GM18868 (cell line): ENCODE results near the gene TP73.

Experiments
- ATAC-seq: cut with Tn5 transposase; IDR thresholded peaks from one replicate; pipeline ENCODE4 v1.9.1; 2021; ENCODE audit warnings: mild to moderate bottlenecking, moderate library complexity; ENCODE audit not compliant: unreplicated experiment

TP73 gene

DNA sequence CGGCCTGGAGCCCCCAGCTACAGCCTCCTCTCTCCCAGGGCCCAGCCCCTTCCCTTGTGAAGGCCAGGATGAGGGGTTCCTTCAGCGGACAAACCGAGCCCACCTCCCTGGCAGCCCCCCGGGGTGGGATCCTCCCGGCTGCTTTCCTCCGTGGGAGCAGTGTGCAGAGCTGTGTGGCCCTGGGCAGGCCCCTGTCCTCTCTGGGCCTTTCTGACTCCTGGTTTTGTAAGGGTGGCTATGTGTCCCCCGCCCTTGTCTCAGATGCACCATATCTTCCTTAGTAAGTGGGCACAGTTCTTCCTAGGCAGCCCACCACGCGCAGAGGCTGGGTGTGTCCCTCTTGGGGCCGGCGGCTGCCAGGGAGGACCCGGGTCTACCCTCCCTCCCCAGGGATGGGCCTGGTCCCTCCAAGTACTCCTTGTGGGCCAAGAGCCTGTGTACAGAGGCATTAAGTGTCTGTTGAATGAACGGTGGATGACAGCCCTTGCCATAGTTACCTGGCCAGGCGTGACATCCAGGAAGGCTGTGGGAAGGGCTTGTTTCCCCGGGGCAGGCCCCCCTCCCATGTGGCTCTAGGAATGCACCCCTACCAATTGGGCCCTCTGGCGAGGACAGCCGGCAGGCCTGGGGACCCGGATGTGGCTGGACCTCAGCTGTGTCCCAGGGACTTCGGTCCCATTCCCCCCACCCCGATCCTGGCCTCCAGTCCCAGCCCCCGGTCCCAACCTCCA is 124.1 kb downstream of the TP73 start:
- no peak for ATAC-seq

DNA sequence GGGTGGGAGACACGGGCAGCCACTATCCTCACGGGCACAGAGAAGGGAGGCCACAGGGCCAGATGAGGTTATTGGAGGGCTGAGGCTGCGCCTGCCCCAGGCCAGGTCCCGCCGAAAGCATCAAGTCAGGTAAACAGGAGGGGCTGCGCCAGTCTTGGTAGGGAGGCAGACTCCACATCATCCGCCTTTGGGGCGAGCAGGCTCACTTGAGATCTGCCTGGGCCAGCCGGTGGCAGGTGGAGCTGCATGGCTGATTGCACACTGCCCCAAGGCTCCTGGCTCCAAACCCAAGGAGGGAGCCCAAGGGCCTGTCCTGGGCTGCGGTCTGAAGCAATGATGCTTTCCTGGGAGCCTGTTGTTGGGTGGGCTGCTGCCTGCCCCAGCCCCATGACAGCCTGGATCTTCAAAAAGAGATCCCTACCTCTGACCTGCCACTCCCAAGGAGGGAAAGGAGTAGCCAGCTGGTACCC is 124.8 kb downstream of the TP73 start:
- no peak for ATAC-seq

DNA sequence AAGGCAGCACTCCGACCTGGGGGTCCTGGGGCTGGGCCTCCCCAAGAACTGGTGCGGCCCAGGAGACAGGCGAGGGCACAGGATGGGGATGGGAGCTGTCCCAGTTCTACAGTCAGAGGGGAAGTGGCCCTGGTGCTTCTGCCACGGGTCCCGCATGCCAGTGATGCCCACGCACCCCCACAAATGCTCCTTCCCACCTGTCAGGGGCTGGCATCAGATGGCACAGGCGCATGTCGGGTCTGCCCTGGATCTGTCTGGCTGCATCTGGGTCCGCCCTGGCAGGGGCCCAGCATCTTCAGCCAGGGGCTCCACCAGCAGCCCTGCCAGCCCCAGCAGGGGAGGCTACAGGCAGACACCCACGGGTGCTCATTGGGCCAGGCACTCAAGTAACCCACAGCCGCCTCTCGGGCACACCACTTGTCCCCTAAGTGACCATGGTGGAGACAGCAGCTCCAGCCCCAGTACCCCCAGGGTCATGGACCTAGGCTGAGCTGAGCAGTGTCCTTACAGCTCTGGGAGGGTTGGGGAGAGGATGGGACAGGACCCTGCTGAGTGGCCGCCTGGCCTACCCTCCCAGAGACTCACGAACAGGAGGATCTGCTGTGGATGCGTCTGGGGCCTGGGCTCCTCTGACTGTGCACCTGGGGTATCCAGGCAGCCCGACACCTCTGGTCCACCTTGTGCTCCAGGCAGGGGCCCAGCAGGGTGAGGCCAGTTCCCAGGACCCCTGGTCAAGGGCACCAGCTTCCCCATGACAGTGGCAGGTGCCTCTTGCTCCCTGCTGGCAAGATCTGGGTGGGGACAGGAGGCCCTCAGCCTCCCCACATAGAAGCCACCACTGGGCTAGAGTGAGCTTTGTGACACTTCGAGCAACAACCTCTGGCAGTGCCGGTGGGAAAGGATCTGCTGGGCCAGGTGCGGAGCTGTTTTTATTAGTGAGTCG is 125.6 kb downstream of the TP73 start:
- ATAC-seq, result no peak

DNA sequence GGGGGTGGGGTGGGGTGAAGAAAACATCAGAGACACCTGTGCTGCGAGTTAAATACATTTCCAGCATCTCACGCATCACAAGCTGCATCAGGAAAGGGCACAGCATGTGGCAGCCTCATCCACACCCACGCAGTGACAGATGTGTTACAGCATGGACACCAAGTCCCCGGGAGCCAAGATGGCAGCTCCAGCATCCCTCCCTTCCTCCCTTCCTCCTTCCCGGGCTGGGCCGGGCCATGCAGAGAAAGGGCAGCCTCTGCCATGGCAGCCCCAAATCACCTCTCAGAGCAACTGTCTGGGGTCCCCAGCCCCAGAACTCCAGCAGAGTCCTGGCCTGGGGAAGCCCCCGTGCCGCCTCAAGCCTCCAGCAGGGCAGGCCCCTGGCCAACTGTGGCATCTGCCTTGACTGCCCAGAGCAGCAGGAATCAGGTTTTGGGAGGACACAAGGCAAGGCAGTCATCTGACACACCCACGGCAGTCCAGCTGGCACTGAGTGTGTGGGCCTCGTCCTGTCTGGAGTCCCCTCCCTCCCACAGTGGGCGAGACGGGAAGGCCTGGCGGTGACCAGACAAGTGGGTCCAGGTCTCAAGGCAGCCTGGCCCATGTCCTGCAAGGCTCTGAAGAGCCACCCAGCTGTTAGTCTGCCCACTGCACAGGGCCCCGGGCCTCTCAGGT is 126.4 kb downstream of the TP73 start:
- ATAC-seq, result no peak

DNA sequence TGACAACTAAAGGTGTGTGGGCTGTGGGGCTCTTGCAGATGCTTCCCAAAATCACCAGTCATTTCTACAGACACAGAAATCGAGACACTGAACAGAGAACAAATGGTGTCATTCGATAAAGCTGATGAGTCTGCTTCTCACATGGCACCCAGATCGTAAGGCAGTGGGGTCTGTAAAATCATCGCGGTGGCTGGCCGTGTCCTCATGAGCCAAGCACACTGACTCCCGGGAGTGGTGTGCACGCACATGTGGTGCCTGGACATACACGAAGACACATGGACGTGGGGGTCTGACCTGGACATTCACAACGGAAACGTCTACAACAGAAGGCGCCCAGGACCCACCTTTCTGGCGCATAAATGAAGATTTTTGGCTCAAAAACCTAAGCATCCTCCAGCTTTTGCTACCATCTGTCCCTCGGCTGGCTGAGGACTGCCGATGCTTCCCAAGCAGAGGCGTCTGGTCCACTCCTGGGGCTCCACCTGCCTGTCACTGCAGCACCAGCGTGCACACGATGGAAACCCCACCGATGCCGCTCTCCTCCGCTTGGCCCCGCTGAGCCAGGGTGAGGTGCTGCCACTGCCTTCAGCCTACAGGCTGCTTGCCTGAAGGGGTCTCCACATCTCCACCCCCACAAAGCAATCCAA is 127.1 kb downstream of the TP73 start:
- ATAC-seq, result no peak

DNA sequence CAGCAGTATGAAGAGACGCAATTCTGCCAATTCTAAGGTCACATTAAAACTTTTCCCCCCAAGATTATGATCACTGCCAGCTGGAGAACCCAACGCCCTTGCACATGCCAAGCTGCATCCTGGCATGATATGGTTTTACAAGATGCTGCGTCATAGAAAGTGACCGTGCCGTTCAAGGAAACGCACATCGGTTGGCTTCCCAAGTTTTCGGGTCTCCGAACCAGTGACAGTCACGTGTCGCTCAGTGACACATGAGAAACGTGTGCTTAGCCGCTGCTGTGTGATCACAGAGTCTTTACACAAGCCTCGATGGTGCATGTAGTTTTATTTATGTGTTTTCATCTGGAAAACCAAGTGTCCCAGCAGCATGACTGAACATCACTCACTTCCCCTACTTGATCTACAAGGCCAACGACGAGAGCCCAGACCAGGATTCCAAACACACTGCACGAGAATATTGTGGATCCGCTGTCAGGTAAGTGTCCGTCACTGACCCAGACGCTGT is 127.6 kb downstream of the TP73 start:
- ATAC-seq, result no peak

DNA sequence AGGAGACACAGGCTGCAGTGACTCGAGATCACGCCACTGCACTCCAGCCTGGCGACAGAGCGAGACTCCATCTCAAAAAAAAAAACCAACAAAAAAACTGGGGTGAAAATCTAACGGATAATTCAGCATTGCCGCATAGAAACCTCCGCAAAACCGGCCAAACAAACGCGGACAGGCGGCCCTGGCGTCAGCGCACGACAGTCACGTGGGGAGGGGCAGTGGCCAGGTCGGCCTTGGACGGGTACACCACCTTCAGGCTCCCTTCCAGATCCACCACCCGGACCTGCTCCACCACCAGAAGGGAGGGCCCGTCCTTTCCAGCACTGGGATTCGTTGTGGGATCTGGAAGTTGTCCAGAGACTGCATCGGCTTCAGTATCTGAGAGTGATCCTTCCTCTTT is 128.6 kb downstream of the TP73 start:
- no peak for ATAC-seq

DNA sequence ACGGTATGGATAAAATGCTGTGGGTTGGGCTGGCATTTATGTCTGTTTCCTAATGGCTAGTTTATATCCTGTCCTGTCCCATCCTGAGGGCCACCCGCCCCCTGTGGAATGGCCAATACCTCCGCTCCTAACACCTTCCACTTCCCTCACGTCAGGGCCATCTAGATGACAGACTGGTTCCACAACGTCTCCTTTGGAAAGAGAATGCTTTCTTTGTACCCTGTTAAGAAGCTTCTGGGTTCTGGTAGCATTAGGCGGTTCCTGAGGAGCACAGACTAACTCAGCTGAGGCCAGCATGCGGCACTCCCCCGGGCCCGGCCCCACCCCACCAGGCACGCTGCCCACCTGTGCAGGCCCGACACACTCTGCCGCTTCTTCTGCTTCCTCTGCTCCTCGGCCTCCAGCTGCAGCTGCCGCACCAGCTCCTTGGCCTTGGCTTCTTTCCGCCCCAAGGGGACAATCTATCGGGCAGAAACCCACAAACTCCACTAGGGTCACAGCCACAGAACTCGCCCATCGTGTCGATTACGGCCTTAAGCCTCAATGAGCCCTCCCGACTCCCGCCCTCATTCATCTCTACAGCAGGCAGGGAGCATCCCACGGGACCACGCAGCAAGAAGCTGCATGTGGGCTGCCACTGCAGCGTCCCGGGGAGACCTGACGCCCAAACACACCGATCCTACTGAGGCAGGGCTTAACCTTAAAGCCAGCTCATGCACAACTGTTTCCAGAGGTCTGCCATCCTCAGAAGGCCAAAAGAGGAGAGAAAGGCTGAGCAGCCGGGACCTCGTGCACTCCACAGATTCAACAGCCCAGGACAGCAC is 131.5 kb downstream of the TP73 start:
- ATAC-seq, result no peak

DNA sequence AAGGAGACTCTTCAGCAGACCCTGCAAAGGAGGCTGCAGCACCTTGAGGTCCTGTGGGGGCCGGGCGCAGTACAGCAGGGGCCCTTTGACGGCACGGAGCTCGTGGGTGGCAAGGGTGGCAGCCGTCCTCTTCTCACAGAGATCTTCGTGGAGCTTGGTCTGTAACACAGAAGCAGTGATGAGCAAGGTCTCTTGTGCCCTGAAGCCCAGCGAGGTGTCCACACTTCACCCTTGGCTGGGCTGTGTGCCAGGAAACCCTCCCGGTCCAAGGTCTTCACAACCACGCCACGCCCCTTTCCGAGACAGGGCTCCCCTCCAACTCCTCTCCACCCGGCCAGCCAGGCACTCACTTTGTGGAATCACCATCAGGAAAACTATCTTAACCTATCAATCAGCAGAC is 132.7 kb downstream of the TP73 start:
- ATAC-seq, result no peak

DNA sequence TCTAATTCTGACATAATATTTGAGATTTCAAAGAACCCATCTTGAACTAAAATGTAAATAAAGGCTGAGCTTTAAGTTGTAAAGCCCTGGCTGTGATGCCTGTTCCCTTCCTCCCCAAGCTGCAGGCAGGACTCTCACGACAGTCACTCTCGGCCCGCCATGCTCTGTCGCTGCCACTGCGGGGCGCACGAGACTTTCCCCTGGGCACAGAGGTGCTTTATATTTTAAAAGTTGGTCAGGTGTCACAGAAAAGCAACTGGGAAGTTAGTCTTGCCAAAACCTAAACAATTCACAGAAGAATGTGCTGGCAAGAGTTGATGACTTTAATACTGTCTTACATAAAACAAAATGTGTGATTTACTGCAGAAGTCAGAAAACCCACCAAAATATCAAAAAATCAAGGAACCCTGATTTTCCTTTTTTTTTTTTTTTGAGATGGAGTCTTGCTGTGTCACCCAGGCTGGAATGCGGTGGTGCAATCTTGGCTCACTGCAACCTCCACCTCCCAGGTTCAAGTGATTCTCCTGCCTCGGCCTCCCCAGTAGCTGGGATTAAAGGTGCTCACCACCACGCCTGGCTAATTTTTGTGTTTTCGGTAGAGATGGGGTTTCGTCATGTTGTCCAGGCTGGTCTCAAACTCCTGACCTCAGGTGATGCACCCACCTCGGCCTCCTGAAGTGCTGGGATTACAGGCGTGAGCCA is 133.3 kb downstream of the TP73 start:
- no peak for ATAC-seq
